OCI-M1 (cell line): Measurements from ENCODE around the gene HOXD3.

Experiments used
- DNase-seq: peaks from one replicate; lab custom pipeline; 2025; lab: John Stamatoyannopoulos, UW

Gene HOXD3

DNA sequence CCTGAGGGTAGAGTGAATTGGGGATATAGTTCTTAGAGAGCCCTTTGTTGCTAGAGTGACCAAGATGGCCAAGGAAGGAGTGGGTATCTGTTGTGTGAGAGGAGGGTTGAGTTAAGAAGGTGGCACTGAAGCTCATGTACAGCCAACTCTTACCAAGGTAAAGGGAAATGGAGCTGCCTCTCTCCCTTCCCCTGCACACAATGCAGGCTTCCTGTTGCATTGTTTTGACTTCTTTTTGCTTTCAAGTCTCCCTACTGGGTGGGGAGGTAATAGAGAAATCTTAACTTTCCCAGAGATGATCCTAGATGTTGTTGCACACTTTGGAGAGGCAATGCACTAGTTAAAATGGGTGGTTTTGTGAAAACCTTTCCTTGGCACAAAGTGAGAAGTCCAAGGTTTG is 55.2 kb downstream of the HOXD3 start:
- no peak for DNase-seq

DNA sequence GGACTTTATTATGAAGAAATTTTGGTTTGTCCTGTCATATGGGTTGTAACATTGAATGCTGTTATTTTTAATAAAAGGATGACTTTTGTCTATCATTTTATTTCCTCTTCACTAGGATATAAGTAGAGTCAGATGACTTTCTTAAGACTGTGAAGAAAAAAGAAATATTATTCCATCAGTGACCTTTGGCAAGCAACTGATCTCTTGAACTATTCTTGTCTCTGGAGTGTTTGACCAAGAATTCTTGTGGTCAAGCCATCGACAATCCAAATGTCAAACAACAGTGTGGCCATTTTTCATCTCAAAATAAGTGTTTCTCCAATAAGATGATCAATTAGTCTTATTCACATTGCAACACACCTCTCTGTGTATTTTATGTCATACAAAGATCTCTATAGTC is 56.3 kb downstream of the HOXD3 start:
- no peak for DNase-seq
